ENCODE results near the gene CTRB2. TPM values are rescaled to one million over a fixed set of nuclear protein-coding genes. Genes with fewer than 3 reads are reported as not detected.

Gene CTRB2
- polyA plus RNA-seq, 3 donors = not detected

DNA sequence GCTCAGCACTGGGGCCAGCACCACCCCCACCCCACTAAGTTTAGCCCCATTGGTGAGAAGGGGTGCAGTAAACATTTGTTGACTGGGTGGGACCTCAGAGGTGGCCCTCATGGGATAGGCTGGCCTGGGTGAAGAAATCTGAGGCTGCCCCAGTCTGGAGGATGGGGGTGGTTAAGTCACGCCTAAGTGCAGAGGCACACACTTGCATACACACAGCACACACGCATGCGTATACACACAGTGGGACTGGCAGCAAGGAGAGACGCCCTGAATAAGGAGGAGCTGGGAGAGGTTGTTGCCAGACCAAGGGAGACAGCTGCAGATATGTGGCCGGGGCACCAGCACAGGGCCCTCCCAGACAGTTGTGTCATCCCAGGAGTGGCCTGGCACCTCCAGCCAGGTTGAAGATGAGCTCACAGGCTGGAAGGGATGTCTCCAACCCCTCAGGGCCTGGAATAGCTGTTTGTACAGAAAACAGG, 47.4 kb upstream of the CTRB2 start:
- peaks cover 2% of the 10 kb centered on the region for H3K4me1 Mint-ChIP-seq
- peaks cover 0 to 14% of the 10 kb centered on the region in 2 donors for H3K9me3 ChIP-seq (replicated peaks in 1 of 2; ENCODE audit: control insufficient read depth in 1 of 2, insufficient read depth in 1 of 2, low read length in 2 of 2)
- no peak overlapping the region for H3K4me2 ChIP-seq (replicated peaks; ENCODE audit: extremely low read depth, low read length, poor library complexity, severe bottlenecking)
- no peak overlapping the region for H3K27ac ChIP-seq (ENCODE audit: low read depth in 1 of 2, low read length in 2 of 2)
- no peak overlapping the region for H3K4me3 ChIP-seq (replicated peaks in 1 of 3; ENCODE audit: low read depth in 2 of 3, low read length in 3 of 3)
- no peaks in the 10 kb centered on the region for H3K79me2 ChIP-seq (ENCODE audit: insufficient read depth, low read length)
- no peaks in the 10 kb centered on the region for H3K4me1 ChIP-seq (ENCODE audit: control insufficient read depth in 1 of 2, insufficient read depth in 2 of 2, low read length in 2 of 2)
- WGBS (ENCODE audit: insufficient coverage) = 82% methylated on average over 2 of the region's 5 CpGs
- no peak for DNase-seq
- peaks cover 79 to 99% (median 92%) of the 10 kb centered on the region in 3 donors for H3K27me3 Mint-ChIP-seq (ENCODE audit: low read depth in 3 of 3)
- H3K27ac Mint-ChIP-seq = no peak overlapping the region
- H3K36me3 Mint-ChIP-seq = peaks cover 0 to 1% of the 10 kb centered on the region in 2 donors
- no peak overlapping the region for H2AFZ ChIP-seq (ENCODE audit: insufficient read depth, low read depth, low read length, poor library complexity, severe bottlenecking)
- TF ChIP-seq, protein P1, sequence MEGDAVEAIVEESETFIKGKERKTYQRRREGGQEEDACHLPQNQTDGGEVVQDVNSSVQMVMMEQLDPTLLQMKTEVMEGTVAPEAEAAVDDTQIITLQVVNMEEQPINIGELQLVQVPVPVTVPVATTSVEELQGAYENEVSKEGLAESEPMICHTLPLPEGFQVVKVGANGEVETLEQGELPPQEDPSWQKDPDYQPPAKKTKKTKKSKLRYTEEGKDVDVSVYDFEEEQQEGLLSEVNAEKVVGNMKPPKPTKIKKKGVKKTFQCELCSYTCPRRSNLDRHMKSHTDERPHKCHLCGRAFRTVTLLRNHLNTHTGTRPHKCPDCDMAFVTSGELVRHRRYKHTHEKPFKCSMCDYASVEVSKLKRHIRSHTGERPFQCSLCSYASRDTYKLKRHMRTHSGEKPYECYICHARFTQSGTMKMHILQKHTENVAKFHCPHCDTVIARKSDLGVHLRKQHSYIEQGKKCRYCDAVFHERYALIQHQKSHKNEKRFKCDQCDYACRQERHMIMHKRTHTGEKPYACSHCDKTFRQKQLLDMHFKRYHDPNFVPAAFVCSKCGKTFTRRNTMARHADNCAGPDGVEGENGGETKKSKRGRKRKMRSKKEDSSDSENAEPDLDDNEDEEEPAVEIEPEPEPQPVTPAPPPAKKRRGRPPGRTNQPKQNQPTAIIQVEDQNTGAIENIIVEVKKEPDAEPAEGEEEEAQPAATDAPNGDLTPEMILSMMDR (IDR thresholded peaks at IDR 0.05) = no peak
- no peaks in the 10 kb centered on the region for H3K36me3 ChIP-seq (replicated peaks in 1 of 2; ENCODE audit: control insufficient read depth in 1 of 2, insufficient read depth in 2 of 2, low read length in 2 of 2)
- peaks cover 0 to 10% (median 2%) of the 10 kb centered on the region in 7 donors for H3K9me3 Mint-ChIP-seq
- no peaks in the 10 kb centered on the region for H4K20me1 ChIP-seq (ENCODE audit: insufficient read depth, low read length)
- intact Hi-C loops (cut with micrococcal nuclease) = no loop called here
- H3K4me3 Mint-ChIP-seq = peak overlapping the region in 1 of 2 donors; percentile 35
- peaks cover 10 to 91% of the 10 kb centered on the region in 2 donors for H3K27me3 ChIP-seq (ENCODE audit: control insufficient read depth in 2 of 2, insufficient read depth in 2 of 2, low read length in 2 of 2)
- H3K9ac ChIP-seq (ENCODE audit: insufficient read depth, low read length, poor library complexity, severe bottlenecking) = no peak overlapping the region

DNA sequence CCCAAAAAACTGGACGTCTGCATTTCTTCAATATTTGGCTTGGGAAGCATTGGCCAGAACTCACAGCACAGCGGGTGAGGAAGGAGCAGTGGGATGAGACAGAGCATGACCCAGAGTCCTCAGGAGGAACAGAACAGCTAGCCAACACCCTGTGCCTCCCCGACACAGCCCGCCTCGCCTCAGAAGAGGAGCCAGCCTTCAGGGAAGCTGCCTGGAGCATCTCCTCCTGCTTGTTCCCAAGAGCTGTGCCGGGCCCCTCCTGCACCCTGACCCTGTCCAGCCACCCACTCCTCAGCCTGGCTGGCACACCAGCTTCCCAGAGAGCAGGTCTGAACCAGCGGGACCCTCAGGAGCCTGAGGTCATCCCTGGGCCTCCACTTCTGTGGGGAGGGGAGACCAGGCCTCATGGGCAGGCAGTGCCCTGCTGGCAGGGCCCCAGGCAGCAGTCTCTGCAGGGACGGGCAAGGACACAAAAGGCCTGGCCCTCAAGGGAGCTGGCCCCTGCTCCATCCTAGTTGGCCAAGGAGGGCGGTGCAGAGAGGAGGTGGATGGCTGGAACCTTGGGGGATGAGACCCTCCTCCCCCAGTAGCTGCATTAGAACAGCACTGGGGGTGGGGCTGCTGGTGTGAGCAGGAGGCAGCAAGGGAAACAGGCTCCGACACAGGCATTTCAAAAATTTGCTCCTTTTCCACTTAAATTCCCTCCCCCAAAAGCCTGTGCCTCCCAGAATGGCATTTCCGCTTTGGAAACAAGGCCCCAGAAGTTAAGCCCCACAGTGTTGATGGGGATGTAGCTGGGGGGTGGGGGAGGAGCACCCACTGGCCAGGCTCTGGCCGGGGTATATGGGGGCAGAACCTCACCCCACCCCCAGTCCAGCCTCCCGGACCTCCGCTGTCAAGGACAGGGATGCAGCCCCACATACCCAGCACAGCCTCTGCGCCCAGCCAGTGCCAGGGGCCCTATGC, 46.3 kb upstream of the CTRB2 start:
- Histone ChIP-seq H3K27me3 (ENCODE audit: control insufficient read depth in 2 of 2, insufficient read depth in 2 of 2, low read length in 2 of 2) (peaks cover 11 to 91% of the 10 kb centered on the region in 2 donors), H2AFZ (ENCODE audit: insufficient read depth, low read depth, low read length, poor library complexity, severe bottlenecking) (no peak overlapping the region), H3K9ac (ENCODE audit: insufficient read depth, low read length, poor library complexity, severe bottlenecking) (no peak overlapping the region), H3K27ac (ENCODE audit: low read depth in 1 of 2, low read length in 2 of 2) (no peak overlapping the region), H4K20me1 (ENCODE audit: insufficient read depth, low read length) (no peaks in the 10 kb centered on the region), H3K4me3 (replicated peaks in 1 of 3; ENCODE audit: low read depth in 2 of 3, low read length in 3 of 3) (no peak overlapping the region), H3K9me3 (replicated peaks in 1 of 2; ENCODE audit: control insufficient read depth in 1 of 2, insufficient read depth in 1 of 2, low read length in 2 of 2) (peaks cover 0 to 14% of the 10 kb centered on the region in 2 donors), H3K36me3 (replicated peaks in 1 of 2; ENCODE audit: control insufficient read depth in 1 of 2, insufficient read depth in 2 of 2, low read length in 2 of 2) (no peaks in the 10 kb centered on the region), H3K4me1 (ENCODE audit: control insufficient read depth in 1 of 2, insufficient read depth in 2 of 2, low read length in 2 of 2) (no peaks in the 10 kb centered on the region), H3K4me2 (replicated peaks; ENCODE audit: extremely low read depth, low read length, poor library complexity, severe bottlenecking) (no peak overlapping the region), H3K79me2 (ENCODE audit: insufficient read depth, low read length) (no peaks in the 10 kb centered on the region)
- no peak overlapping the region for H3K27ac Mint-ChIP-seq
- TF ChIP-seq, protein P1 (IDR thresholded peaks at IDR 0.05) = no peak
- peaks cover 2% of the 10 kb centered on the region for H3K4me1 Mint-ChIP-seq
- H3K4me3 Mint-ChIP-seq = peak overlapping the region in 1 of 2 donors; percentile 79
- peaks cover 79 to 99% (median 92%) of the 10 kb centered on the region in 3 donors for H3K27me3 Mint-ChIP-seq (ENCODE audit: low read depth in 3 of 3)
- peaks cover 0 to 1% of the 10 kb centered on the region in 2 donors for H3K36me3 Mint-ChIP-seq
- DNase-seq = no peak
- WGBS (ENCODE audit: insufficient coverage) = 94% methylated on average over 10 of the region's 15 CpGs
- peaks cover 0 to 10% (median 2%) of the 10 kb centered on the region in 7 donors for H3K9me3 Mint-ChIP-seq
- intact Hi-C loops (cut with micrococcal nuclease) = no loop called here

Measured in CD14-positive monocyte (primary cell).